Stomach (tissue), 4 donors: ENCODE results near the gene STUM.

Experiments used
- CTCF ChIP-seq, 7 experiments: fragments of 450-650 bp in 4 of 7; fragments of 200-600 bp in 3 of 7; sonication (generic) in 3 of 7; IDR thresholded peaks; one replicate each; pipeline ENCODE4 v1.5.1; 2016 to 2019; ENCODE audit warnings: antibody characterized with exemption in 7 of 7, control low read depth in 2 of 7, mild to moderate bottlenecking in 1 of 7
- POLR2A ChIP-seq, 4 donors: fragments of 450-650 bp; IDR thresholded peaks; one replicate each; pipeline ENCODE4 v1.6.1; 2016; ENCODE audit warnings: antibody characterized with exemption in 4 of 4, control low read depth in 2 of 4, mild to moderate bottlenecking in 1 of 4, moderate library complexity in 1 of 4

- no peak for TF ChIP-seq CTCF (IDR thresholded peaks at IDR 0.05)
- no peak for TF ChIP-seq POLR2A (IDR thresholded peaks at IDR 0.05)
Measured at GRCh38 chr1:226643177-226643576, 94.6 kb downstream of the STUM start.
